ENCODE results near the gene FBXO33.

Gene FBXO33

DNA sequence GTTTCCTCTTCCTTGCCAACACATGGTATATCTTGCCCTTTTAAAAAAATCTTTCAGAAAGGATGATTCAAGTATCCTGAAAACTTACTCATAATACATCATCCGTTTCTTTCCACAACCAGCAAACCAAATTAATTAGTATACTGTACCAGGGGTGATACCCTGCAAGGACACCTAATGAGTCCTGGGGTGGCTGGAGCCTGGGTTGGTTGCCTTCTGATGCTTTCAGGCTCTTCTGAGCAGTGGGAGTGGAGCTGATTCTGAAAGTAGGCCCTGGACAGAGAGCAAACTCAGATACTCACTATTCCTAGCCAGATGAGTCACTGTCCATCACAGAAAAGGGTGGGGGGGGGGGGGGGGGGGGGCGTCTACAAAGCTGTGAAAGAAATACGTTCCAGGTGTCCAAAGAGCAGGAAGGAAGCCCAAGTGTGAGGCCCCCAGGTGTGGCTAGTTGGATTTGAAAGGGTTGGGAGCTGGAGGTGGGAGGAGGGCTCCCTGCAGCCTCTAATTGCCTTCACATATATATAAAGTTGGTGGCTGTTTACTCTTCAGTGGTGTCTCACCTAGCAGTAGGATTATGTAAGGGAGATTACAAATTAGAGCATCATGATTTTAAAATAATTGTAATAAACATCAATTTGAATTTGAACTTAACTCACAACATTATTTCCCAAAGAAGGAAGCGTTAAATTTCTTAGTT is 36.5 kb downstream of the FBXO33 start:
- Histone ChIP-seq H3K4me2 (ENCODE audit: low read length) (no peak overlapping the region), H3K9me3 (ENCODE audit: control insufficient read depth, low read length) (no peaks in the 10 kb centered on the region), H2AFZ (no peak overlapping the region), H3K79me2 (no peaks in the 10 kb centered on the region), H3K9ac (no peak overlapping the region), H3K27me3 (ENCODE audit: control insufficient read depth, insufficient read depth, low read length) (no peaks in the 10 kb centered on the region), H3K4me1 (no peaks in the 10 kb centered on the region), H3K4me3 (ENCODE audit: low read depth, low read length) (no peak overlapping the region), H3K27ac (no peak overlapping the region), H3K36me3 (ENCODE audit: control insufficient read depth, insufficient read depth, low read length) (no peaks in the 10 kb centered on the region)
- TF ChIP-seq, protein P1, sequence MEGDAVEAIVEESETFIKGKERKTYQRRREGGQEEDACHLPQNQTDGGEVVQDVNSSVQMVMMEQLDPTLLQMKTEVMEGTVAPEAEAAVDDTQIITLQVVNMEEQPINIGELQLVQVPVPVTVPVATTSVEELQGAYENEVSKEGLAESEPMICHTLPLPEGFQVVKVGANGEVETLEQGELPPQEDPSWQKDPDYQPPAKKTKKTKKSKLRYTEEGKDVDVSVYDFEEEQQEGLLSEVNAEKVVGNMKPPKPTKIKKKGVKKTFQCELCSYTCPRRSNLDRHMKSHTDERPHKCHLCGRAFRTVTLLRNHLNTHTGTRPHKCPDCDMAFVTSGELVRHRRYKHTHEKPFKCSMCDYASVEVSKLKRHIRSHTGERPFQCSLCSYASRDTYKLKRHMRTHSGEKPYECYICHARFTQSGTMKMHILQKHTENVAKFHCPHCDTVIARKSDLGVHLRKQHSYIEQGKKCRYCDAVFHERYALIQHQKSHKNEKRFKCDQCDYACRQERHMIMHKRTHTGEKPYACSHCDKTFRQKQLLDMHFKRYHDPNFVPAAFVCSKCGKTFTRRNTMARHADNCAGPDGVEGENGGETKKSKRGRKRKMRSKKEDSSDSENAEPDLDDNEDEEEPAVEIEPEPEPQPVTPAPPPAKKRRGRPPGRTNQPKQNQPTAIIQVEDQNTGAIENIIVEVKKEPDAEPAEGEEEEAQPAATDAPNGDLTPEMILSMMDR (IDR thresholded peaks at IDR 0.05), result no peak

DNA sequence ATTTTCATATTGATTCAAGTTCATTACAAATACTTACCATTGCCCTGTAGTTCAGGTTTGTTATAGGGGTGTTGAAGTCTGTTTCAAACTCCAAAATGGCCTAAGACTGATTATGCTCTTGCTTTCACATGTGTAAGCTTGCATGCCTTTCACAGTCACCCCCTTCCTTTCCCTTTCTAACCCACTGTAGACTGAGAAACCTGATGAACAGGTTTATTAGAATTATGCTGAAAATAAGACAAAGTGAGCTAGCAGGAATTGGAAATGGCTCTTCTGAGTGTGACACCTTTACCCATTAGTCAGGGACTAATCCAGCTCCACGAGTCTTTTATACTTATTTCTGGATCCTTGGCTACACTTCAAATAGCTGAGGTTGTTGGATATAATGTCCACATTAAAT is 38.9 kb downstream of the FBXO33 start:
- Histone ChIP-seq H3K4me1 (no peaks in the 10 kb centered on the region), H3K27me3 (ENCODE audit: control insufficient read depth, insufficient read depth, low read length) (no peaks in the 10 kb centered on the region), H3K9me3 (ENCODE audit: control insufficient read depth, low read length) (no peaks in the 10 kb centered on the region), H2AFZ (no peak overlapping the region), H3K36me3 (ENCODE audit: control insufficient read depth, insufficient read depth, low read length) (no peaks in the 10 kb centered on the region), H3K4me3 (ENCODE audit: low read depth, low read length) (no peak overlapping the region), H3K79me2 (no peaks in the 10 kb centered on the region), H3K9ac (no peak overlapping the region), H3K4me2 (ENCODE audit: low read length) (no peak overlapping the region), H3K27ac (no peak overlapping the region)
- TF ChIP-seq, protein P1 (IDR thresholded peaks at IDR 0.05), result no peak

DNA sequence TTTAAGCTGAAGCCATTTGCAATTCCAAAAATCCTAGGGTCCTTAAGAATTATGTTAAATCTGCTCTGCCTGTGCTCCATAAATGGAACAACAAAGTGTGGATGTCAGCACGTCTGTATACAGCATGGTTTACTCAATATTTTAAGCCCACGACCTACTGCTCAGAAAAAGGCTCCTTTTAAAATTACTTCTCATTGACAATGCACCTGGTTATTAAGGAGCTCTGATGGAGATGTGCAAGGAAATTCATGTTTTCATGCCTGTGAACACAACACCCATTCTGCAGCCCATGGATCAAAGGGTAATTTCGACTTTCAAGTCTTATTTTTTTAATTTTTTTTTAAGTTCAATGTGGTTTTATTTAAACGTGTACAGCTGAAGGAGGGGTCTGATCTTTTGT is 48.1 kb downstream of the FBXO33 start:
- TF ChIP-seq, protein P1 (IDR thresholded peaks at IDR 0.05), result no peak
- Histone ChIP-seq H3K36me3 (ENCODE audit: control insufficient read depth, insufficient read depth, low read length) (no peaks in the 10 kb centered on the region), H3K4me2 (ENCODE audit: low read length) (no peak overlapping the region), H3K4me3 (ENCODE audit: low read depth, low read length) (no peak overlapping the region), H3K79me2 (no peaks in the 10 kb centered on the region), H3K27ac (no peak overlapping the region), H2AFZ (no peak overlapping the region), H3K9ac (no peak overlapping the region), H3K27me3 (ENCODE audit: control insufficient read depth, insufficient read depth, low read length) (no peaks in the 10 kb centered on the region), H3K4me1 (peaks cover 5% of the 10 kb centered on the region), H3K9me3 (ENCODE audit: control insufficient read depth, low read length) (no peaks in the 10 kb centered on the region)

DNA sequence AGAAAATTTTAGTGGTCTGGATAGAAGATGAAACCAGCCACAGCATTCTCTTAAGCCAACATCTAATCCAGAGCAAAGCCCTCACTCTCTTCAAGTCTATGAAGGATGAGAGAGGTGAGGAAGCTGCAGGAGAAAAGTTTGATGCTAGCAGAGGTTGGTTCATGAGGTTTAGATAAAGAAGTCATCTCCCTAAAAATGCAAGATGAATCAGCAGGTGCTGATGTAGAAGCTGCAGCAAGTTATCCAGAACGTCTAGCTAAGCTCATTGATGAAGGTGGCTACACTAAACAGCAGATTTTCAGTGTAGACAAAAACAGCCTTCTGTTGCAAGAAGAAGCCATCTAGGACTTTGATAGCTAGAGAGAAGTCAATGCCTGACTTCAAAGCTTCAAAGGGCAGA is 48.5 kb downstream of the FBXO33 start:
- Histone ChIP-seq H3K79me2 (no peaks in the 10 kb centered on the region), H3K27me3 (ENCODE audit: control insufficient read depth, insufficient read depth, low read length) (no peaks in the 10 kb centered on the region), H3K4me1 (peaks cover 5% of the 10 kb centered on the region), H3K27ac (no peak overlapping the region), H3K9ac (no peak overlapping the region), H3K4me2 (ENCODE audit: low read length) (no peak overlapping the region), H3K9me3 (ENCODE audit: control insufficient read depth, low read length) (no peaks in the 10 kb centered on the region), H3K36me3 (ENCODE audit: control insufficient read depth, insufficient read depth, low read length) (no peaks in the 10 kb centered on the region), H3K4me3 (ENCODE audit: low read depth, low read length) (no peak overlapping the region), H2AFZ (no peak overlapping the region)
- TF ChIP-seq, protein P1 (IDR thresholded peaks at IDR 0.05), result no peak

DNA sequence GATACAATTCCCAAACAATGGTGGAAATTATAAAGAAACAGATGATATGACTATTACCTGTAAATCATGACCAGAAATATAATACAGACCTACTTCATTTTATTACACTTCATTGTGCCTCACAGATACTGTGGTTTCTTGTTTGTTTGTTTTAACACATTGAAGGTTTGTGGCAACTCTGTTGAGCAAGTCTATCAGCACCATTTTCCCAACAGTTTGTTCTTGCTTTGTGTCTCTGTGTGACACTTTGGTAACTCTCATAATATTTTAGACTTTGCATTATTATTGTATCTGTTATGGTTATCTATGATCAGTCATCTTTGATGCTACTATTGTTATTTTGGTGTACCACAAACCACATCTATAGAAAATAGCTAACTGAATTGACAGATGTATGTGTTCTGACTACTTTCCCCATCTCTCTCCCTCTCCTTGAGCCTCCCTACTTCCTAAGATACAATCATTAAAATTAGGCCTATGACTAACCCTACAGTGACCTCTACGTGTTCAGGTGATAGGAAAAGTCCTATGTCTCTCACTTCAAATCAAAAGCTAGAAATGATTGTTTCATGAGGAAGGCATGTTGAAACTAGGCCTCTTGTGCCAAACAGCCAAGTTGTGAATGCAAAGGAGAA is 49.1 kb downstream of the FBXO33 start:
- Histone ChIP-seq H3K4me3 (ENCODE audit: low read depth, low read length) (no peak overlapping the region), H3K27ac (no peak overlapping the region)

More for the DNA sequence above, 49.1 kb downstream of the FBXO33 start:
- Histone ChIP-seq H2AFZ (no peak overlapping the region), H3K36me3 (ENCODE audit: control insufficient read depth, insufficient read depth, low read length) (no peaks in the 10 kb centered on the region), H3K27me3 (ENCODE audit: control insufficient read depth, insufficient read depth, low read length) (no peaks in the 10 kb centered on the region), H3K9me3 (ENCODE audit: control insufficient read depth, low read length) (no peaks in the 10 kb centered on the region), H3K9ac (no peak overlapping the region), H3K4me2 (ENCODE audit: low read length) (no peak overlapping the region), H3K79me2 (no peaks in the 10 kb centered on the region), H3K4me1 (peaks cover 5% of the 10 kb centered on the region)
- TF ChIP-seq, protein P1 (IDR thresholded peaks at IDR 0.05), result no peak
